HCT116 (cell line): Measurements from ENCODE around the gene ADCY1. TPM values are rescaled to one million over a fixed set of nuclear protein-coding genes. Genes with fewer than 3 reads are reported as not detected.

Source experiments
- ATAC-seq: fragments of 200-7000 bp; cut with Tn5 transposase; 2 replicates; pipeline ENCODE4 v1.9.1; 2020; ENCODE audit warnings: mild to moderate bottlenecking, moderate library complexity
- BruUV-seq: library from RNA; stranded (reverse); fragments of 400-500 nt; replicated peaks from 2 replicates; lab custom pipeline; 2021; lab: Mats Ljungman, UMichigan
- CTCF ChIA-PET: fragments of 300-600 bp; sonication (Branson Sonifier 250); formaldehyde crosslinking; loops from one replicate; lab custom pipeline; 2021; ENCODE audit warnings: antibody characterized with exemption; lab: Charles Lee
- POLR2A ChIA-PET: fragments of 300-600, 350-600 bp; sonication (Branson Sonifier 250); formaldehyde crosslinking; loops from one replicate; lab custom pipeline; 2021; ENCODE audit warnings: antibody characterized with exemption; lab: Charles Lee
- RAD21 ChIA-PET, 2 experiments: fragments of 300-600 bp; sonication (Branson Sonifier 250); formaldehyde crosslinking; loops; one replicate each; lab custom pipeline; 2023; ENCODE audit warnings: low total read pairs in 2 of 2; ENCODE audit not compliant: uncharacterized antibody in 2 of 2, unreplicated experiment in 2 of 2, low non-redundant PET in 1 of 2; lab: Charles Lee
- DNase-seq: peaks from one replicate; pipeline ENCODE4 v3.0.0-alpha.2; 2010; ENCODE audit warnings: low read depth, low spot score
- H2AFZ ChIP-seq: fragments of 200-600 bp; shearing (Covaris generic), sonication (generic); 2 replicates; pipeline ENCODE4 v1.6.1; 2017; ENCODE audit warnings: low read depth, mixed run types, mixed read lengths, antibody characterized with exemption, low read length; ENCODE audit not compliant: poor library complexity, severe bottlenecking
- H3K27ac ChIP-seq: 2 replicates; pipeline ENCODE4 v1.5.1; 2012; ENCODE audit warnings: low read depth, low read length
- H3K27me3 ChIP-seq: fragments of 200-600 bp; sonication (generic); 2 replicates; pipeline ENCODE4 v1.6.1; 2016; ENCODE audit warnings: mixed run types, low read length, mixed read lengths; ENCODE audit not compliant: insufficient read depth
- H3K36me3 ChIP-seq, 2 experiments: fragments of 200-500 bp in 1 of 2; fragments of 200-600 bp in 1 of 2; sonication (Bioruptor generic) in 1 of 2; sonication (generic) in 1 of 2; 2 replicates each; pipeline versions ENCODE4 v1.5.1 to v1.6.1; 2014 to 2016; ENCODE audit warnings: low read length in 2 of 2, inconsistent platforms in 1 of 2, mixed read lengths in 1 of 2, mixed run types in 1 of 2; ENCODE audit not compliant: insufficient read depth in 2 of 2, control insufficient read depth in 1 of 2
- H3K4me1 ChIP-seq, 2 experiments: fragments of 200-600 bp in 1 of 2; sonication (generic) in 1 of 2; 2 replicates each; pipeline versions ENCODE4 v1.5.1 to v1.6.1; 2012 to 2017; ENCODE audit warnings: low read length in 2 of 2, inconsistent platforms in 1 of 2, mild to moderate bottlenecking in 1 of 2, mixed read lengths in 1 of 2, mixed run types in 1 of 2, moderate library complexity in 1 of 2; ENCODE audit not compliant: insufficient read depth in 2 of 2, control insufficient read depth in 1 of 2
- H3K4me2 ChIP-seq: fragments of 200-600 bp; sonication (generic); 2 replicates; pipeline ENCODE4 v1.6.1; 2017; ENCODE audit warnings: mixed run types, low read length, mixed read lengths
- H3K4me3 ChIP-seq, 2 experiments: fragments of 200-600 bp in 1 of 2; sonication (generic) in 1 of 2; replicated peaks in 1 of 2; 2 replicates each; pipeline ENCODE4 v1.5.1; 2011 to 2016; ENCODE audit warnings: low read length in 2 of 2, control low read depth in 1 of 2, low read depth in 1 of 2, mild to moderate bottlenecking in 1 of 2, mixed read lengths in 1 of 2, mixed run types in 1 of 2
- H3K79me2 ChIP-seq: fragments of 200-600 bp; sonication (generic); 2 replicates; pipeline ENCODE4 v1.6.1; 2017; ENCODE audit warnings: mild to moderate bottlenecking, mixed run types, low read length, moderate library complexity, mixed read lengths; ENCODE audit not compliant: insufficient read depth
- H3K9ac ChIP-seq: fragments of 200-600 bp; sonication (generic); 2 replicates; pipeline ENCODE4 v1.6.1; 2016; ENCODE audit warnings: low read length, mixed read lengths
- H3K9me2 ChIP-seq: fragments of 200-600 bp; sonication (generic), shearing (Covaris generic); 2 replicates; pipeline ENCODE4 v1.6.1; 2017; ENCODE audit warnings: mixed run types, mild to moderate bottlenecking, moderate library complexity; ENCODE audit not compliant: insufficient read depth
- H3K9me3 ChIP-seq, 2 experiments: fragments of 200-500 bp in 1 of 2; fragments of 200-600 bp in 1 of 2; sonication (Bioruptor generic) in 1 of 2; sonication (generic) in 1 of 2; 2 replicates each; pipeline ENCODE4 v1.6.1; 2014 to 2017; ENCODE audit warnings: low read length in 2 of 2, mixed read lengths in 2 of 2, inconsistent platforms in 1 of 2, low read depth in 1 of 2, mild to moderate bottlenecking in 1 of 2, mixed run types in 1 of 2, moderate library complexity in 1 of 2; ENCODE audit not compliant: control insufficient read depth in 1 of 2, insufficient read depth in 1 of 2
- H4K20me1 ChIP-seq: fragments of 200-600 bp; sonication (generic), shearing (Covaris generic); 2 replicates; pipeline ENCODE4 v1.6.1; 2017; ENCODE audit warnings: mixed run types, mild to moderate bottlenecking, moderate library complexity; ENCODE audit not compliant: insufficient read depth
- ATF3 ChIP-seq: IDR thresholded peaks from 2 replicates; pipeline ENCODE4 v1.6.1; 2012
- CBX3 ChIP-seq: IDR thresholded peaks from 2 replicates; pipeline ENCODE4 v1.6.1; 2012; ENCODE audit warnings: low read depth
- CEBPB ChIP-seq: IDR thresholded peaks from 2 replicates; pipeline ENCODE4 v1.6.1; 2012; ENCODE audit warnings: low read depth
- EGR1 ChIP-seq: IDR thresholded peaks from 2 replicates; pipeline ENCODE4 v1.6.1; 2012; ENCODE audit warnings: low read depth
- ELF1 ChIP-seq: IDR thresholded peaks from 2 replicates; pipeline ENCODE4 v1.6.1; 2012; ENCODE audit warnings: low read depth, borderline replicate concordance
- EZH2phosphoT487 ChIP-seq: fragments of 200-600 bp; IDR thresholded peaks from 2 replicates; pipeline ENCODE4 v1.6.1; 2018; ENCODE audit warnings: antibody characterized with exemption, borderline replicate concordance
- JUND ChIP-seq: IDR thresholded peaks from 2 replicates; pipeline ENCODE4 v1.6.1; 2012
- POLR2A ChIP-seq: IDR thresholded peaks from 2 replicates; pipeline ENCODE4 v1.7.0; 2011; ENCODE audit warnings: borderline replicate concordance; ENCODE audit not compliant: insufficient read depth, insufficient read length; ENCODE audit errors: extremely low read depth
- POLR2AphosphoS5 ChIP-seq: IDR thresholded peaks from 2 replicates; pipeline ENCODE4 v1.6.1; 2011; ENCODE audit warnings: mild to moderate bottlenecking, low read depth, low read length, moderate library complexity
- RAD21 ChIP-seq: IDR thresholded peaks from 2 replicates; pipeline ENCODE4 v1.6.1; 2012; ENCODE audit warnings: low read depth, mild to moderate bottlenecking
- SP1 ChIP-seq: IDR thresholded peaks from 2 replicates; pipeline ENCODE4 v1.6.1; 2012; ENCODE audit warnings: low read depth
- YY1 ChIP-seq: IDR thresholded peaks from 2 replicates; pipeline ENCODE4 v1.6.1; 2011; ENCODE audit warnings: low read length, low read depth, moderate library complexity, mild to moderate bottlenecking; ENCODE audit not compliant: insufficient replicate concordance; ENCODE audit errors: extremely low read depth
- ZFX ChIP-seq: fragments of 450-650 bp; IDR thresholded peaks from 2 replicates; pipeline ENCODE4 v1.6.1; 2017
- intact Hi-C: fragments of 100-400 bp; cut with micrococcal nuclease; formaldehyde crosslinking; loops from 2 replicates; pipeline ENCODE4 v1.10.0; 2022
- total RNA-seq: library from RNA; stranded (reverse); gene quantifications from one replicate; pipeline ENCODE4 v1.2.1, GENCODE V29; 2021; ENCODE audit not compliant: unreplicated experiment
- TF ChIP-seq, protein P1 (sequence below): IDR thresholded peaks from 2 replicates; pipeline ENCODE4 v1.6.1; 2012

ADCY1 gene
- total RNA-seq, 1 experiment from 2014 or later, result 0.05 TPM

- Histone ChIP-seq H3K27ac (no peak overlapping the region), H3K9me2 (no peaks in the 10 kb centered on the region), H3K27me3 (peaks cover 14% of the 10 kb centered on the region; the same call in 1 of the 2 replicates), H3K9me3 (no peaks in the 10 kb centered on the region), H3K4me3 (no peak overlapping the region), H2AFZ (no peak overlapping the region), H4K20me1 (no peaks in the 10 kb centered on the region), H3K4me2 (no peak overlapping the region), H3K79me2 (no peaks in the 10 kb centered on the region), H3K4me1 (no peaks in the 10 kb centered on the region), H3K36me3 (no peaks in the 10 kb centered on the region), H3K9ac (no peak overlapping the region)
- TF ChIP-seq CBX3 (no peak), SP1 (no peak), EZH2phosphoT487 (no peak), ATF3 (no peak), POLR2AphosphoS5 (no peak), YY1 (no peak), RAD21 (no peak), EGR1 (no peak), ZFX (no peak), ELF1 (no peak), POLR2A (no peak), CEBPB (no peak), JUND (no peak)
- TF ChIP-seq, protein P1, sequence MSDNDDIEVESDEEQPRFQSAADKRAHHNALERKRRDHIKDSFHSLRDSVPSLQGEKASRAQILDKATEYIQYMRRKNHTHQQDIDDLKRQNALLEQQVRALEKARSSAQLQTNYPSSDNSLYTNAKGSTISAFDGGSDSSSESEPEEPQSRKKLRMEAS, result no peak
- ChIA-PET CTCF (no interaction called here), POLR2A (no interaction called here), RAD21 (no interaction called here)
- DNase-seq, result no peak
- no peak for ATAC-seq
- BruUV-seq, result no TSS peak
- intact Hi-C loops, result no loop called here
These were observed 124.3 kb downstream of the ADCY1 start for GRCh38 chr7:45698303-45699014.
